Measurements from ENCODE around the gene MRPL1.

GRCh38 chr4:77845400-77845799 is 17.2 kb upstream of the MRPL1 start:
- TF ChIP-seq ZNF639 (tag by site-specific recombination; IDR thresholded peaks at IDR 0.05), result no peak
- TF ChIP-seq CTCF (tag by site-specific recombination; IDR thresholded peaks at IDR 0.05), result no peak
- TF ChIP-seq ZNF280C (tag by site-specific recombination; IDR thresholded peaks at IDR 0.05), result no peak
- no peak for TF ChIP-seq ZBTB1 (tag by site-specific recombination; IDR thresholded peaks at IDR 0.05)
- no peak for TF ChIP-seq ZNF138 (tag by site-specific recombination; IDR thresholded peaks at IDR 0.05; ENCODE audit: borderline replicate concordance)
- TF ChIP-seq YY1 (tag by site-specific recombination; IDR thresholded peaks at IDR 0.05), result no peak
- TF ChIP-seq KLF17 (tag by site-specific recombination; IDR thresholded peaks at IDR 0.05), result no peak
- no peak for TF ChIP-seq SP2 (tag by site-specific recombination; IDR thresholded peaks at IDR 0.05)
- TF ChIP-seq ZXDB (tag by site-specific recombination; IDR thresholded peaks at IDR 0.05), result no peak
- no peak for TF ChIP-seq MEIS1 (CRISPR knock-in tag; IDR thresholded peaks at IDR 0.05; ENCODE audit: borderline replicate concordance)
- no peak for TF ChIP-seq KLF7 (tag by site-specific recombination; IDR thresholded peaks at IDR 0.05; ENCODE audit: borderline replicate concordance)
- TF ChIP-seq PBX3 (CRISPR knock-in tag; IDR thresholded peaks at IDR 0.05), result no peak
- no peak for TF ChIP-seq ZNF791 (tag by site-specific recombination; IDR thresholded peaks at IDR 0.05)
- no peak for TF ChIP-seq AEBP2 (tag by site-specific recombination; IDR thresholded peaks at IDR 0.05; ENCODE audit: borderline replicate concordance)
